DMS79 (cell line): Measurements from ENCODE around the gene CBY1.
"Not testable (repeated sequence)": the region's sequence is repeated elsewhere in the genome, so short reads cannot be mapped to it uniquely, and the experiment has no call there.

ENCODE experiments used
- DNase-seq: peaks from one replicate; lab custom pipeline; 2025; lab: John Stamatoyannopoulos, UW

The CBY1 gene

DNA sequence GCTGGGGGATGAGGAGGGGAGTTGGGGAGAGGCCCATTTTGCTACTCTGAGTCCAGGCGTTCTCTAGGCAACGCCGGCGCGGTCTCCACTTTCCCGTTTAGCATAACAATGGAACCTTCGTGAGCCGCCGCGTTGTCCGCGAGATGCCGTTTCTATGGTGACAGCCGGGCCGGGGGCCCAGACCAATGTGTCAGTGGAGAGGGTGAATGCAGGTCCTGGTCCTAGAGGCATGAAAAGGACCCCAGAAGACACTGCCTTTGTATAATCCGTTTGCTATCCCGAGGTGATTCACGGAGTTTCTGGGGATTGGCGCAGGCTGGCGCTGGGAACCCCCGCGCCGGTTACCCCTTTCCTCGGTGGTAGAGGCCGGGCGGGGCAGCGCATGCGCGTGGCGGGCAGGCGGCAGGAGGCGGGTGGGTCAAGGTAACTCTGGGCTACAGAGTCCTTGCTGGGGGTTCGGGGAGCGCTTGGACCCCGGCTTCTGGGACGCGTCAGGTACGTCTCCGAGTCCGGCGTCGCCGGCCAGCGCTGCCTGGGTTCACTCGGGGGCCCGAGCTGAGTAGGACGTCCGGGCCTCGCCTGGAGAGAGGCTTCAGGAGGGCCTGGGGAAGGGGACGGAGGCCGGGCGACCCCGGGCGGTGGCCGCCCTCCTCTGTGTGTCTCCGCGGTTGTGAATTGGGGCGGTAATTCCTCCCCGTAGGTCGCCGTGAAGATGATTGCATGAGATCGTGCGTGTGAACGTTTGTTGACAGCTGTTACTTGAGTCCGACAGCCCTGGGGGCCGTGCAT lies at the start of gene CBY1, which contains the start of gene FAM227A:
TSS of gene CBY1 (plus strand) at position 383 of the 789 bp plus-strand sequence. CDS start 11,417 bp downstream, outside the sequence.
TSS of gene FAM227A (minus strand) at position 137 of the 789 bp plus-strand sequence. CDS start 6,224 bp downstream, outside the sequence.
- DNase-seq, result peak; percentile 78

DNA sequence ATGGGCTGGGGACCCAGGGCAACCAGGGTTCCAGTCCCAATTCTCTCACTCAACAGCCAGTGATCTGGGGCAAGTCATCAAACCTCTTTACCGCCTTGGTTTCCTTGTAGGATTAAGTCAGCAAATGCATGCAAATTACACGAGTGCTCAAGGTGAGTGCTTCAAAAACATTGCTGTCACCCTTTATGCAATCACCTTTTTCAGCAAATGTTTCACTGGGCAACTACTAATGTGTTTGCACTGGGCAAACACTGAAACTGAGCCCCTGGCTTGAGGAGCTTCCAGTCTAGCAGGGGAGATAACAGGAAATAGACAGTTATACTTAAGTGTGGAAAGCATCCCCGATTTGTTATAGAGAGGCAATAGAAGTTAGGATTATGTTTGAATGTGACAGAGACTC lies 48.8 kb upstream of the CBY1 start:
- DNase-seq, result no peak

DNA sequence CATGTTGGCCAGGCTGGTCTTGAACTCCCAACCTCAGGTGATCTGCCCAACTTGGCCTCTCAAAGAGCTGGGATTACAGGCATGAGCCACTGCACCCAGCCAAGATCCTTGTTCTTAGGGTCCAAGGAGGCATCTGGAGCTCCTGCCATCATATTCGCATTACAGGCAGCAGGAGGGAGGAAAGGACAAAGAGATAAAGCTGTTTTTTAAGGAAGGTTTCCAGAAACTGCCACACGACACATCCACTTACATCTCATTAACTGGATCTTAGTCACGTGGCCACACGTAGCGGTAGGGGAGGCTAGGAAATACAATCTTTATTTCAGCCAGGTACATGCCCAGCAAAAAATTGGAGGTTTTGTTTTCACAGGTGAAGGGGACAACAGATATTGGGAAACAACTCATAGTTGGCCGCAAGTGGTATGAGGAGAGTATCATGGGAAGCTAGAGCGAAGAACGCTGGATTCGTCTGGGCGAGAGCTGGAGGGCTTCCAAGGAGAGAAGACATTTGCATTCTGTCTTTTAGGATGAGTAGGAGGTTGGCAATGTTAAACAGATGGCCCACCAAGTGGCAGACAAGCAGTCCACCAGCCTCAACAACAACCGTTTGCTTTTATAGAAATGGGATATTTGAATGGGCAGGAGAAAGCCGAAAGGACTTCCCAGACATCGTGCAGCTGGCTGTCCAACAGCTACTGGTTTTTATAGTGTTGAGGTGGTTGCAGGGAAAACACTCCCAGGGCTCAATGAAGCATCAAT lies 47.3 kb upstream of the CBY1 start:
- DNase-seq, result no peak

DNA sequence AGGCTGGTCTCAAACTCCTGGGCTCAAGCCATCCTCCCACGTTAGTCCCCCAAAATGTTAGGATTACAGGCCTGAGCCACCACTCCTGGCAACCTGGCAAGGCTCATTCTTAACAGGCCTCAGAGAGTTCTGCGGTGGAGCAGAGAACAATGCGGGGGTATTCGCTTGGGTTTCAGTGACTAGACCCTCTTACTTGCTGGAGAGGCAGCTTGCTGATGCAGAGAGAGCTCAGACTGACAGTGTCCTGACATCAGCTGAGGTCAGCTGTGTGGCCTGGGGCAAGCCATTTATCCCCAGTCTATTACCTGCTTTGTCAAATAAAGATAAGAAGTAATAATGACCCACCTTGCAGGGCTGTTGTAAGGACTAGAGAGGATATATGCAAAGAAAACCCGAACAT lies 46.2 kb upstream of the CBY1 start:
- no peak for DNase-seq

DNA sequence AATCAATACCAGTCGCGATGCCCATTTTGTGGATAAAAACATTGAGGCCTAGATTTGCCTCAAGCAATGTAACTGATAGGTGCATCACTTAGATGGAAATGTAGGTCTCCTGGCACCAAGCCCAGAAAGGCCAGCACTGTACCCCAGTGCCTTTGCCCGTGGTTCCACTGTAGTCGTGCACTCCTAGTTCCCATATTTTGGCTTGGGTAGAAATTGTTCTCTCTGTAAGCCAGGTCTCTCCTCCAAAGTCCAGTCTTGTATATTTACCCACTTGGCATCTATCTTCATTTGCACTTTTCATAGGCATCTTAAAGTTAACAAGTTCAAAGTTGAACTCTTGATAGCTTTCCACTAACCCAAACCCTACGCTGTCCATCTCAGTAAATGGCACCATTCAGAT lies 44.9 kb upstream of the CBY1 start:
- DNase-seq, result no peak

DNA sequence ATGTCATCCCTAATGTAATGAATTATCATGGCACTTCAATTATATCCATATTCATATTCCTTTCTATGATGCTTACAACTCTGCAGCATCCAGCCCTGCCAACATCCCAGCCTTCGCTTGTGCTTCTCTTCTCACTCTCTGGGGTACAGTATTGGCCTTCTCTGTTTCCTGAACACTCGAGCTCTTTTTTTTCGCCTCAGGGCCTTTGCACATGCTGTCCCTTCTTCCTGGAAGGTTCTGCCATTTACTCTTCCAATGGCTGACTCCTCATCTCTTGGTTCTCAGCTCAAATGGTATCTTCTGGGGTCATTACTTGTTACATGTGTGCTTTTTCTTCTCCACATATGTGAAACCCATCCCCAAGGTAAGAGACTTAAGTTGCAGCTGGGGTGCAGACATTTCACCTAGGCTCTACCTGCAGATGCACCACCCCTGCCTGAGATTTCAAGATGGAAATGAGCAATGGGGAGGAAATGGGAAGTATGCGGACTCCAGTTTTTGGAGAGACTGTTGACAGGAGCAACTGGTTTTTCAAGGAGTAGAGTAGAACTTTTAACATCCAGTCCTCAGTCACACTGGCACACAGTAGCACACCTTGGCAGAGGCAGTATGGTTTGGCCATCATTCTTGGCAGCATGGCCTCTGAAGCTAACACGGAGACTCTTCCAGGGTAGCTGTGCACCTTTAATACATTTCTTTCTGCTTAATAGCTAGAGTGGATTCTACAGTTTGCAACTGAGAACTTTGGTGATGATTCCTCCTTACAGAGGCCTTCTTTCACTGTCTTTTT lies 44.0 kb upstream of the CBY1 start:
- DNase-seq, result no peak

DNA sequence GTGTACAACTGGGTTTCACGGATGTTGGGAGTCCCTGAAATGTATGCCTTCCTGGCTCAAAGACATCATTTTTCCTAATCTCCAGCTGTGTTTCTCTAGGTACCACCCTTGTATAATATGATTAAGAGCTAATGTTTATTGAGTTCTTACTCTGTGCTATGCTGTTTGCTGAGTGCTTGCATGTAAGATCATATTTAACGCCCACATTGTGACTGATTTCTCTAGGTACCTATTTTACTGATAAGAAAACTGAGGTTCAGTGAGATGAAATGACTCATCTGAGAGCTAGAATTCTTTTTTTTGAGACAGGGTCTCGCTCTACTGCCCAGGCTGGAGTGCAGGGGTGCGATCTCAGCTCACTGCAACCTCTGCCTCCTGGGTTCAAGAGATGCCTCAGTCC lies 42.9 kb upstream of the CBY1 start:
- no peak for DNase-seq

DNA sequence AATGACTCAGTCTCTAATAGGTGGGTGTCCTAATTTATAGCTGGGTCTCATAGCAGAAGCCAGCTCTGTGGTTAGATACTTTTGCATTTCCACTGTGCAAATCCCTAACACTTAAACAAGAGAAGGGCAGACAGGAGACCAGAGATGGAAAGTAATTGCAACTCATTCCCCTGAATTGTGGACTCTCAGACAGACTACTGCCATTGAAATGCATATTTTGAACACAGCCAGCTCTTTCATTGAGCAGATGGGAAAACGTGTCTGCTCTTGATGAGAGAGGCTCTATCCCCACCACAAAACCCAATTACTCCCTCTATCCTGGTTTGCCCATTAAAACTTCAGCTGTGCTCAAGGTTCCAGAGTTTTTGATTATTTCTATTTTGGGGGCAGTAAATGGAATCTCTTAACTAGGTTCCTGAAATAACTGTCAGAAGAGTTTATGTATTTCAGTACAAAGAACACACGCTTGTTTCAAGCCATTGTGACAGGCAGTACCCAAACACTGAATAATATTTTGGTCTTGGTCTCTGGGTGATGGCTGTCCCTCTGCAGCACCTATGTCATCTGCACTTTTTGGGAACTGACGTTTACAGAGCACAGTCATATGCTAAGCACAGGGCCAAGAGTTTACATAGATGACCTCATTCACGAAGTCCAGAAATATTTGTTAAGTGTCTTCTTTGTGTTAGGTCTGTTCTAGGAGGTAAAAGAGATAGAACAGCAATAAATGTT lies 41.9 kb upstream of the CBY1 start:
- no peak for DNase-seq

DNA sequence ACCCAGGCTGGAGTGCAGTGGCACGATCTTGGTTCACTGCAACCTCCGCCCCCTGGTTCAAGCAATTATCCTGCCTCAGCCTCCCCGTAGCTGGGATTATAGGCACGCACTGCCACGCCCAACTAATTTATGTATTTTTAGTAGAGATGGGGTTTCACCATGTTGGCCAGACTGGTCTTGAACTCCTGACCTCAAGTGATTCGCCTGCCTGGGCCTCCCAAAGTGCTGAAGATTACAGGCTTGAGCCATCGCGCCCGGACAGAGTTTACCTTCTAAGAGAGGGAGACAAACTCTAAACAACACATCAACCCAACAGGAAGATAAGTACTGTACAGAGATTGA lies 41.4 kb upstream of the CBY1 start:
- DNase-seq, result not testable (repeated sequence)

DNA sequence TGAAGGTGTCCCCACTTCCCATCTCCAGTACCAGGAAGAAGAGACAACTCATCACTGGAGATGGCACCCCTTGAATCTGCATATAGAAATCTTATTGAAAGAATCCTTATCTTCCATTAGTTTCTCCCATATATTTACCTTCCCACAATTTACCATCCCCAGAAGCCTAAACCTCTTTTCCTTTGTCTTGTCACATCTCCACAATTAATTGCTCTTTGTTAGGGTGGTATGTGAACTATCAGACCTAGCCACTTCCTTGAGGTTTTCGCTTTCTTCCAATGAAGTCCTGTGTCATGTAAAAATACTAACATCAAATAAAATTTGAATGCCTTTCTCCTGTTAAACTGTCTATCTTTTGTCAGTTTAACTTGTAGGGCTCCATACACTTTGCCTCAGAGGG lies 38.2 kb upstream of the CBY1 start:
- no peak for DNase-seq

DNA sequence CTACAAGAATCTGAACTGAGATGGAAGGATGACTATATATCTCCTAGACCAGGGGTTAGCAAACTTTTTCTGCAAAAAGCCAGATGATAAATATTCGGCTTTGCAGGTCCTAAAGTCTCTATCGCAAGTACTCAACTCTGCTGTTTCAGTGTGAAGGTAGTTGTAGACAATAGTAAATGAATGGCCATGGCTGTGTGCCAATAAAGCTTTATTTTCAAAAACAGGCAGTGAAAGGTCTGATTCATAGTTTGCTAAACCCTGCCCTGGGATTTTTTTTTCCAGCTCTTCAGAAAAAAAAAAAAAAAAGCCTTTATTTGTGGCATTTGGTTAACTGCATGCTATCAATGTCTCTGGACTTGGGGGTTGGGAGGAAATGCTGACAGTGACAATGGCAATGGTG lies 37.8 kb upstream of the CBY1 start:
- DNase-seq, result no peak

DNA sequence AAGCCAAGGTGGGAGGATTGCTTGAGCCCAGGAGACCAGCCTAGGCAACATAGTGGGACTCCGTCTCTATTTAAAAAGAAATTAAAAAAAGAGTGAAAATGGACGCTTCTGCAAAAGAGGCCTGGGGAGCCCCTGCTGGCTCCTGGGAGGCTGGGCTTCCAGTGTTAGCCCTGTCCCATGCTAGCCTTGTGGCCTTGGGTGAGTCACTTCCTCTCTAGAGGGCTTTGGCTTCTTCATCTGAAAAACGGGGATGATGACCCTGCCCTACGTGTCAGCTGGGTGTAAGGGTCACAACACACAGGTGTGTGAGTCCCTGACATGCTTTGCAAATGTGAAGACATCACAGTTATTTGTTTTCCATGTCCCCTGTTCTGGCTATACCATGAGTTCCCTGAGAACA lies 33.1 kb upstream of the CBY1 start:
- no peak for DNase-seq

DNA sequence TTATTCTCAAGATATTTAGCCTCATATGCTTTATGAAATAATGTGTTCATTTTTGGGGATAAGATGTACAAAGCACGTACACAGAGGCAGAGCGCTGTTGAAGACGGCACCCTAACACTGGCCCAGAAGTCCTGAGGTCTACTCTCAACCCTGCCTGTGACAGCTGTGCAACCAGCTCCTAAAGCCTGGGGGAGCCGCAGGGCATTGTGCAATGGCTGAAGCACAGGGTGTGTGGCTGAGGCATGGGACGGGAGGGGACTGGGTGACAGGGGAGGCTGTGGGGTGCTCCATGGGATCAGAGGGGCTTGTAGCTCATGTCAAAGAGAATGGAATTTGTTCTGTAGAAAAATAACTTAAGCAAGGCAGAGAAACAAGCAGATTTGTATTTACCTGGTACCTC lies 28.0 kb upstream of the CBY1 start:
- DNase-seq, result no peak

DNA sequence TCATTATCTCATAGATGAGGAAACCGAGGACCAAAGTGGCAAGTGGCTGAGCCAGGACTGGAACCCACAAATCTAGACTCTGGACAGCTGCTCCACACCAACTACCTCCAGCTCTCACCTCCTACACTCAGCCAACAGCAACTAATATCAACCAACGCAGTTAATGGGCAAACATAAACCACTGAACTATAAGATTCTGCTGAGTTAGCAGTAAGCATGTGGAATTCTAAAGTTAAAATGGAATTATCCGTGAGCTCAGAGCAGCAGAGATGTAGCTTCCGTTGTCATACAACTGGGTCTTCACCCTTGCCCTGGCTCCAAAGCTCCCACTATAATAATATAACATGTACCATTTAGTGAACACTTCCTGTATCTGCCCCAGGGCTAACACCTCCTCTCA lies 27.3 kb upstream of the CBY1 start:
- DNase-seq, result no peak

DNA sequence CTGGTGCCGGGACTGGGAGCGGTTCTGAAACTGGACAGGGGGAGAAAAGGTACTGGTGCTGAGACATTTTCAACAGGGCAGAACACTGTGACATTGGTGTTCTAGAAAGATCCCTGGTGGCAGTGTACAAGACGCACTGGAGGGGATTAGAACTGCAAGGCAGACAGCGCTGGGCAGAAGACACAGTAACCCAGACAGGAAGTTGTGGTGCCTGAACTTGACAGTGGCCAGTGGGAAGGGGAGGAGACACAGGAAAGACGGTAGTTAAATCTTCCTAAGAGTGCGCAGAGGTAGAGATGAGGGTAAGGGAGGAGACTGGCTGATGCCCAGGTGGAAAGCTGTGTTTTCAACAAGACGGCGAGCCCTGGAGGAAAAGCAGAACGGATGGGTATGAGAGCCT lies 24.7 kb upstream of the CBY1 start:
- no peak for DNase-seq

DNA sequence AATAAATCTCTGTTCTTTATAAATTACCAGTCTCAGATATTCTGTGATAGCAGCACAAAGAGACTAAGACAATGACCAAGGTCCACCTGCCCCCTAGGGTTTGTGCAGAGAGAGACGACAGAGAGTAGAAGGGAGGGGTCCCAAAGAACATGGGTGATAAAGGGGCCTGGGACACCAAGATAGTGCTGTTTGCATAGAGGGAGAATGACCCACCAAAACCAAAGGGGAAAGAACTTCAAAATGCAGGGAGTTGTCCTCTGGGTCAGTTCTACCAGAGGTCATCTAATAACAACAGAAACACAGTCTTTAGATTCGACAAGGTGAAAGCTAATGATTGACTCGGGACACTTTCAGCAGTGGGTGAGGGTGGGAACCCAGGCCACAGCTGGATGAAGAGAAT lies 23.9 kb upstream of the CBY1 start:
- no peak for DNase-seq

DNA sequence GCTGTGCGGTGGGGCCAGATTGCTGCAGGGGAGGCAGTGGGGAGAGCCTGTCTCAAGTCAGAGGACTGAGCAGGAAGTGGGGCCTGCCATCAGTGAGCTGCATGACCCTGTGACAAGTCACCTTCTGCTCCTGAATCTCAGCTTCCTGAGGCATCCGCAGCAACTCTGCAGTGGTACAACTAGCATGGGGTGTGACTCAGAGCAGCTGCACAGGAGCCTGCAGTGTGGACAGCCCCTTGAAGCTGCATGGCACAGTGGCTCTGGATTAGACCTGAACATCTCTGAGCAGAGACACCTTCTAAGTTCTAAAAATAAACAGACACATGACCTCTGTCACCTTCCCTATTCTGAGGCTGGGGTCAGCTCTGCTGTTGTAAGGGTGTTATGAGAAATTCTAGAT lies 18.2 kb upstream of the CBY1 start:
- no peak for DNase-seq

DNA sequence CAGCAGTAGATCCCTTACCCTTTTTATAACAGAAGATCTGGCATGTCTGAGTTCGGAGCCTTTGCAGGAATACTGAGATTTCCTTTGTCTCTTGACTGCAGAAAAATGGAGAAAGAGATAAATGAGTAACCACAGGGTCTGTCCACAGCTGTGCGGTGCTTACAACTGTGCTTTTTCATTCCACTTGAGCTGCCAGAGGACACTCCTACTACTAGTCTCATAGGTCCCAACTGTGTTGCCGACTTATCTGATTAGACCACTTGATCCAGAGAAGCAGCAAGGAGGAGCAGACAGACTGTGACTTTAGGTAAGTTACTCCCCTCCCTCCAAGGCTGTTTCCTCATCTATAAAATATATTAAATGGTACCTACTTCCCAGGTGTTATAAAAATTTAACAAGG lies 17.7 kb upstream of the CBY1 start:
- DNase-seq, result no peak

DNA sequence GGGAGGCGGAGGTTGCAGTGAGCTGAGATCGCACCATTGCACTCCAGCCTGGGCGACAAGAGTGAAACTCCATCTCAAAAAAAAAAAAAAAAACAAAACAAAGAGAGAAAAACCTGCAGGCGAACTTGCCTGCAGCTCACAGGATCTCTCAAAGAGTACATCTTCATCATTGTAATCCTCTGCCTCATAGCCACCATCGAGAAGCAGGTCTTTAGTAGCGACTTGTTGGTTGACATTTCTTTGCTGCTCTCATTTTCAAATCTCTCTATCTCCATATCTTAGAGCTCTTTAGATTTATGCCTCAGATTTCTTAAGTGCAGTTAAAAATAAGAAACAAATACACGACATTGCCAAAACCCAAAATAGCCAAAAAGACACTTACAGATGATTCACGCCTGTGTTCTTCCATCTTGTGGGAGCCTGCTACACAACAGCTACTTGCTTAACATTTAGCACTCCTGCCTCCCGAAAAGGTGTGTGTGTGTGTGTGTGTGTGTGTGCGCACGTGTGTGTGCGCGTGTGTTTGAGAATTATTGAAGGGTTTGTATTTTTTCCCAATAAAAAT lies 14.9 kb upstream of the CBY1 start:
- no peak for DNase-seq

DNA sequence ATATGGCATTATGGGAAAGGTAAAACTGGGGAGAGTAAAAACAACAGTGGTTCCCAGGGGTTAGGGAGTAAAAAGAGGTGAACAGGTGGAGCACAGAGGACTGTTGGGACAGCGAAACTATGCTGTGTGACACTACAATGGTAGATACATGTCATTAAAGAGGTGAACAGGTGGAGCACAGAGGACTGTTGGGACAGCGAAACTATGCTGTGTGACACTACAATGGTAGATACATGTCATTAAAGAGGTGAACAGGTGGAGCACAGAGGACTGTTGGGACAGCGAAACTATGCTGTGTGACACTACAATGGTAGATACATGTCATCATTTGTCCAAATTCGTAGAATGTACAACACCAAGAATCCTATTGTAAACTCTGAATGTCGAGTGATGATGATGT lies 12.2 kb upstream of the CBY1 start:
- not testable (repeated sequence) for DNase-seq

DNA sequence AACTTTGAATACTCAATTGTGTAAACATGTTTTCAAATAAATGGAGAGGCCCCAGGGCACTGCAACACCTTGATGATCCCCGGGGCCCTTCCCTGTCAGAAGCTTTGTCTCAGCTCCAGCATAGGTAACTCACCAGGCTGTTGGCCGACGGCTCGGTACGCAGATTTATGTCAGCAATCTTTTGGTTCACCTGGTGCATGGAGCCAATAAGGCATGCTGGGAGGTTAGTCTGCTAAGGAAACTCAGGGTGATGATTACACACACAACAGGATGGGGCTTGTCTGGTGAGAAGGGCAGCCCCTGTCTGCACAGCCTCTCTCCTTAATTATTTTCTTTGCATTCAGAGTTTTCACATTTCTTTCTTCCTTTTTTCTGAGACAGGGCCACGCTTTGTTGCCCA lies 11.0 kb upstream of the CBY1 start:
- DNase-seq, result no peak
